ENCODE data around the gene PRXL2A.
A peak's percentile ranks its signal among the peaks of the same experiment; 100 is the strongest.

PRXL2A gene

DNA sequence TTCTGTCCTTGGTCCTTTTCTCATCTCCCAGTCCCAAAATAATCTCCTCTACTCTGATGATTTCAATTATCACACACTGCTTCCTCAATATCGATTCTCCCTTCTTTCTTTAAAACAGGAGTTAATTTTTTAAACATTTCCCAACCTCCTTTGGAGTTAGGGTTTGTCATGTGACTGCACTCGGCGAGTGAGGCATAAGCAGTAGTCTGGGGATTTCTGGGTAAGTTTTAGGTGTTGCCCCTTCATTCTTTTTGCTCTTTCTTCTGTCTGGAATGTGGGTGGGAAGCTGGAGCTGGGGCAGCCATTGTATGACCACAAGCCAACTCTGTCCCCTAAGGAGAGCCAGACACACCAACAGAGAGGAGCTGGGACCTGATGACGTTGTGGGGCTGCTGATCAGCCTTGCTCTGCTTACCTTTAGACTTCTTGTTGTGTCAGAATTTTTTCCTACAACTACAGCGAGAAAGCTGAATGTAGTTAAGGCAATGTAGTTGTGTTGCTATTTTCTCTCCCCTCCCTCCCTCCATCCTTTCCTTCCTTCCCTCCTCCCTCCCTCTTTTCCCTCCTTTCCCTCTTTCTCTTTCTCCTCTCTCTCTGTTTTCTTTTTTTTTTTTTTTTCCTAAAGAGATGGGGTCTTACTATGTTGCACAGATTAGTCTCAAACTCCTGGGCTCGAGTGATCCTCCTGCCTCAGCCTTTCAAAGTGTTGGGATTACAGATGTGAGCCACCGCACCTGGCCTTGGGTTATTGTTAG lies 39.3 kb downstream of the PRXL2A start:
- DNase-seq, result no peak

DNA sequence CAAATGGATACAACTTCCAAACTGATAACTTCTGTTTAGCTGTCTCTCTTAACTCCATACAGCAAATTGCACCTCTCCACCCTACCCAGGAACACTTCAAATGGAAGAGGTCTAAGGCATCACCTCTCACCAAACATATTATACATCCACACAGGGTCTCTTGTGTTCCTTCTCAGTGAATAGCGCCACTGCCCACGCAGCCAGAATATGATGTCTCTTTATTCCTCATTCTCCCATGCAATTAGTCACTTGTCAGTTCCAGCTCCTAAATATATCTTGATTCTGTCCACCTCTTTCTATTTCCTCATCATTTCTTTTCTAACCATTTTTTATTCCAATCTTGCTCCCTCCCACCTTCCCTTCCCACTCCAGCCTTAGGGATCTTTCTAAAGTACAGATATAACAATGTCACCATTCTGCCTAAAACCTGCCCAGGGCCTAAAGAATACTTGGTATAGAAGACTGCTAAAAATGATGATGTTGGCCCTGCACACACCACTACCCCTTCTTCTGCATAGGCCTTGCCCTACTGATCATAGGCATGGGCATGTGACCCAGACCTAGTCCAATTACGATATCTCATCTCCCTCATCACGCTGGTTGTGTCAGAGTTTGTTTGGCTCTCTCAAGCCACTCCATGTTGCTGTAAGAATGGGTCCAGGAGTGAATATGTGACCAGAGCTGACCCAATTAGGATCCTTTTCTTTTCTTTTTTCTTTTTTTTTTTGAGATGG lies 40.0 kb downstream of the PRXL2A start:
- no peak for DNase-seq

DNA sequence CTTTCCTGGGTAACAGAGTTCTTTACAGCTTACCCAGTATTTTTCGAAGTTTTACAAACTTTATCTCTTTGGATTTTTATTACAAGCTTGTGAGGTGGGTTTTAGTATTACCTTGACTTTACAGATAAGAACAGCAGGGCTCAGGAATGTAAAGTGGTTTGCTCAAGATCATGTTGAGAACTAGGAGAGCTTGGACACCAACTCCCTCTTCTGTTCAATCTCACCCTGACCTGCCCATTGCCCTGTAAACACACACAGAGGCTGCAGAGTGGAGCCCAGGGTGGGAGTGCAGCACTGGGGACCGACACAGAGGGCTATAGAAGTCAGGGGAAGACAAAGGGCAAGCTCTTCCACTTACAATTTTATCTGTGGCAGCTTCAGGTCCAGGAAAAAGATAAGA lies 41.2 kb downstream of the PRXL2A start:
- DNase-seq, result no peak

DNA sequence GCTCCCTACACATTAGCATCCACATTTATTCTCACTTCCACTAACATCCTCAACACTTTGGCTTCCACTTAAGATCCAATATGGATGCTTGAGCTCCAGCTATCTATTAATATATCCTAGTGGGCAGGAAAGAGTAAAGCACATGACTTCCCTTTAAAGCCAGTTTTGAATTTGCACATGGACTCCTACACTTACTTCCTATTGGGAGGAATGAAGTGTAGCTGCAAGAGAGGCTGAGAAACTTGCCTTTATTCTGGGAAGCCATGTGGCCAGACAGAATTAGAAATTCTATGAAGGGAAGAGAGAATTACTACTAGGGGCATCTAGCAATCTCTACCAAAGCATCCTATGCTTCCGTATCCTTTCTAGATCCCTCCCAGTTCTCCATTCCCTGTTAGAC lies 42.8 kb downstream of the PRXL2A start:
- DNase-seq, result no peak

DNA sequence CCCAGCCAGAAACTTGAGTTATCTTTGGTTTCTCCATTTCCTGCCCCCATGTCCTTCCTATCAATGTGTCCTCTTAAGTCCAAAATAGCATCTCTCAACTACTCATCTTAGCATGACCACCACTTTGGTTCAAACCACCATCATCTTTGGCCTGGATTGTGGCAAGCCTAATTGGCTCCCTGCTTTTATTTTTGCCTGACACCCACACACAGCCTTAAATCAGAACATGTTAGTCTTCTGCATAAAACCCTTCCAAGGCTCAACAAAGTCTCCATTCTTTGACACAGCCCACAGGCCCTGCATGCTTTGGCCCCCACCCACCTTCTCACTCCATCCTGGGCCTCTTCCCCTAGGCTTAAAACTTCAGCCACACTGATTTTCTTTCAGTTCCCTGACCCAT lies 43.7 kb downstream of the PRXL2A start:
- DNase-seq, result no peak

DNA sequence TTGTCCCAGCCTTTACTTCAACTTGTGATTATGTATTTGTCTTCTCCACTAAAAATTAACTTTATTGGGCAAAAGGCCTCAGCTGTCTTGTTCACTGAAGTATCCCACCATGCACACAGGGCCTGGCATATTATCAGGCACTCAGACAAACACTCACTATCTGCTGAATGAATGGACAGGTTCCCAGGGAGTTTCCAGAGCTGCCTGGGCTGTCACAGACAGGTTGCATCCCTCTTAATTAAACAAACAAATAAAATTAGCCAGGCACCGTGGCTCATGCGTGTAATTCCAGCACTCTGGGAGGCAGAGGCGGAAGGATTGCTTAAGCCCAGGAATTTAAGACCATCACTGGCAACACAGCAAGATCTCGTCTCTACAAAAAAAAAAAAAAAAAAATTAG lies 44.3 kb downstream of the PRXL2A start:
- no peak for DNase-seq

DNA sequence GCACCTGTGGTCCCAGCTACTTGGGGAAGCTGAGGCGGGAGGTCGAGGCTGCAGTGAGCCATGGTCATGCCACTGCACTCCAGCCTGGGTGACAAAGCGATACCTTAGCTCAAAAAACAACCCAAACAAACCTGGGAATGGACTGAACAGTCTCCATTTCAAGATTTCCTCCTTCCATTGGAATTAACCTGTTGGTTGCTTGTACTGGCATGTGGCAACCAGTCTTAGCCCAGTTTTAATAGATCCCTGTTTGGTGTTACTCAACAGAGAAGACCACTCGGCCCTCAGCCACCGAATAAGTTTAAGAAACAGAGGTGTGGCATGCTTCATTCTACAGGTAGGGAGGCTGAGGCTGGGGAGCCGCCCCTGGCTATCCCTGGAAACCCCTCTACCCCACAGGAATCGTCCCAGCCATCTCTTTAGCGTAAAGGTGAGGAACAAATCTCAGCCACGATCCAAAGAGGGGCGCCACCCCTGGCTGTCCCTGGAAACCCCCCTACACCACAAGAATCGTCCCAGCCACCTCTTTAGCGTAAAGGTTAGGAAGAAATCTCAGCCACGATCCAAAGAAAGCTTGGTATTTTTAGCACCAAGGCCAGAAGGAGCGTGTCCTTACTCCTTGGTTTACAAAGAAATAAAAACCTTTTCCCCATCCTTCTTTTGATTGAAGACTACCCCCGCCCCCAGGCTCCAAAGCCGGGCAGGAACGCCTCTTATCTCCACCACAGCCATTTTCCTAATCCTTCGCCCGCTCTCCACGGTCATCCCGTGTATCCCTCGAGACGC lies 44.9 kb downstream of the PRXL2A start:
- DNase-seq, result no peak

DNA sequence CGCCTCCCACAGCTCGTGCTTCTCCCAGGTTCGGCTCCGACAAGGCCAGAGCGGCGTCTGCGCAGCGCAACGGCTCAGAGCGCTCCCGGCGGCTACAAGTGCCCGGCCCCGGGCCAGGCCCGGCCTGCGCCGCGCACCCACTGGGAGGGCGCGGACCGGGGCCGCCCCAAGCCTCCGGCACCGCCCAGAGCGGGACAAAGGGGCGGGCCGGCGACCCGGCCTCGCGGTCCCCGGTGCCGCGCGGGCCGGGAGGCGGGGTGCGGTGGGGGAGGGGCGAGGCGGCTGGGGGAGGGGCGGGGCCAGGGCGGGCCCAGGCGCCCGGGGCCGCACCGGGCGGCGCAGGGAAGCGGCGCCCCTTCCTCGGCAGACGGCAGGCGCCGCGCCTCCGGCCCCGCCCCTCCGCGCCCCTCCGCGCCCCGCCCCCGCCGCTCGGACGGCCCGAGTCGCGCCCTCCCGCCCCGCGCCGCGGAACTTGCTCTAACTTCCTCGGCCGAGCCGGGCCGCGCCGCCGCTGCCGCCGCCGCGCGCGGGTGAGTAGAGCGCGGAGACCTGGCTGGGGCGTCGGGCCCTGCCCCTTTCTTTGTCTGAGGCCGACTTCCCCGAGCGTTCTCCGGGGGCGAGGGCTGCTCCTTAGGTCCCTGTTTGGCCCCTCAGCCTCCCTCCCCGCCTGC lies 45.6 kb downstream of the PRXL2A start, which contains the start of gene TSPAN14:
TSS of gene TSPAN14 (plus strand) at position 469 of the 671 bp plus-strand sequence. CDS start 34,924 bp downstream, outside the sequence.
- DNase-seq, result peak; percentile 74 to 81

DNA sequence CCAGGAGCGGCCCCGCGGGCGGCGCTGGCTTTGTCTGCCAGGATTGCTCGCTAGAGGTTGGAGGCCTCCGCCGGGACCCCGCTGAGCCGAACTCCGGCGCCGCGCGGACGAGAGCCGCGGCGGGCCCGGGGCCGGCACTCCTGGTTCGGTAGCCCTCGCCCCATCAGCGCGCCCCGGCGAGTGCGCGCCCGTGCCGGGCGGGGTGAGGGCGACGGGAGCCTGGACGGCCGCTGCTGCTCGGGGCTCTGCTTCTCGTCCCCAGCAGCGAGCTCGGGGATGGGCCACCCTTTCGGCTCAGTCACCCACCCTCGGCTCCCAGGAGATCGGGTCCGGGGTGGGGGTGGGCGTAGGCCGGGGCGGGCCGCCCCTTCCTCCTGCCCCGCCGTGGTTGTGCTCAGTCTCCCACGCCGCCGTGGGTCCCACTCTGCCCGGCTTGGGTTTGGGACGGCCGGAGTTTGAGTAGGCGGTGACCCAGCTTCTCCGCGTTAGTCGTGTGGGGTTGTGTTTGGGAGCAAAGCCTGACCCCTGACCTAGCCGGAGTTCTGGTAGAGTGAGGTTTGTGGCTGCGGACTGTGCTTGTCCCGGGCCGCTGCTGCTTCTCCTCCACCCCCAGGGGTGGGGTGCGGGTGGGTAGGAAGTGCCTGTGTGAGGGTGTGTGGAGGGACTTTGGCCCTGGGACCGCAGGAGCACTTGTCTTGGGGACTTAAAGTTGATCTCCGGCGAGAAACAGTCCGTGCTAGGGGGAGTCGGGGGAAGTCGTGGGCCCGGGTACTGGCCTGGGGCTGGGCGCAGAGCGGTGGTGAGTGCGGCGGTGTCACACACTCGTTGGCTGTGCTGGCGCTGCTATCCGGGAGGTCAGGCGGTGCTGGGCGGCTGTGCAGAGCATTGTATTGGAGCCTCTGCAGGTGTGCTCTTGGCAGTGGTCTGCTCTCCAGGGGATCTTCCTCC lies 46.4 kb downstream of the PRXL2A start:
- no peak for DNase-seq

DNA sequence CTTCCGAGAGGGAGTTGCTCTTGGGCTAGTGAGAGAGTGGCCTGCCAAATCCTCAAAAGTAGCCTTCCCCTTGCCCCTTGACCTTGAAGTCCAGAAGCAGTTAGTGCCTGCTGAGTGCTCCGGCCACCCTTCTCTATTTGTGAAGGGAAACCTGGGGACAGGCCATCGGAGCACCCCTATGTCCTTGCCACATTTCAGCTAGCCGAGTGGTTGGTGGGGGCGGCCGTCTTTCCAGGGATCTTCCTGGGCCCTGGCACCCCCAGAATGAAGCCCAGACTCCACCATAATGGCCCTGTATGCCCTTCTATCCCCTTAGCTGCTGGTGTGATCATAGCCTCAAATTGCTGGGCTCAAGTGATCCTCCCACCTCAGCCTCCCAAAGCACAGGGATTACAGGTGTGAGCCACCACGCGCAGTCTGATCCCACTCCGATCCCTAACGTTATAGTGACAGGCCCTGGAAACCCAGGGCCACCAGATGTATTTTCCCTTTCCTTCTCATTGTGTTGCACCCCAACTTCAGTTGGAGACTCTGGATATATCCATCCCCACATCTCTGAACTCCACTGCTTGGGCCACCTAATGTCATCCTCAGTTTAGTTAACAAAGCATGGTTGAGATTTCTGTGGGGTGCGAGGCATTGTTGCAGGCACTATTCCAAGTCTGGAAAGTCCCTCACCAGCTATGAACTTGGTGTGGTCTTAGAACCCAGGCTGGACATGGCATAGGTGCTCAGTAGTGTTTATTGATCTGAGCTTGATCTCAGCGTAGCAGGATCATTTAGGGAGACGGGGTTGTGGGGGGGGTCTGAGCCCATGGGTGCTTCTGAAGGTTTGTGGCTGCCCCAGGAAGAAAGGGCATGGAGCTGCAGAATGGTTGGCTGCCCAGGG lies 47.4 kb downstream of the PRXL2A start:
- DNase-seq, result no peak

DNA sequence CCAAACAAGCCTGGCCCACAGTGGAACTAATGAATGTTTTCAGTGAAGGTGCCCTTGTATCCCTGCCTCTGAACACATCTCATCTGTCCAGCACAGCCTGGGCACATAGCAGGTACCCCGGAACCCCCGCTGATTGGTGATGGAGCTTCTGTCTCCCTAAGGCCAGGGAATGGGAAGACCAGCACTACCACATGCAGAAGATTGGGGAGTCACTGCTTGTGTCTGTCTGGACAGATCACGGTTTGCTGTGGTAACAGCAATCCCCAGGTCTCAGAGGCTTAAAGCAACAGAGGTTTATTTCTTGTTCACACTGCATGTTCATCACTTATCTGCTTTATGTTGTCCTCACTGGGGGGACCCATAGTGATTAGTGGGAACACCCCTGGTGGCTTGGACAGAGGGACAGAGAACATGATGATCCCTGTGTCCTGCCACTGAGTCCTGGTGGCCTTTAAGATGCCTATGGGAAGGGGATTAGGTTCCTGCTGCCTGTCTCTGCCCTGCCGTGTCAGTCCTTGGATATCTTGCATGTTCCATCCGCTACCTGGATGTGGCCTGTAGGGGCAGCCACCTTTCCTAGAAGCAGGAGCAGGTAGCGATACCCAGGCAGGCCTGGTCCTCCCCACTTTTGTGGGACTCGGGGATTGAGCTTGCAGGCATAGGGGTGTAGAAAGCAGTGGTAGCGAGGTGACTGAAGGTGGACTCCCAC lies 49.4 kb downstream of the PRXL2A start:
- DNase-seq, result no peak

DNA sequence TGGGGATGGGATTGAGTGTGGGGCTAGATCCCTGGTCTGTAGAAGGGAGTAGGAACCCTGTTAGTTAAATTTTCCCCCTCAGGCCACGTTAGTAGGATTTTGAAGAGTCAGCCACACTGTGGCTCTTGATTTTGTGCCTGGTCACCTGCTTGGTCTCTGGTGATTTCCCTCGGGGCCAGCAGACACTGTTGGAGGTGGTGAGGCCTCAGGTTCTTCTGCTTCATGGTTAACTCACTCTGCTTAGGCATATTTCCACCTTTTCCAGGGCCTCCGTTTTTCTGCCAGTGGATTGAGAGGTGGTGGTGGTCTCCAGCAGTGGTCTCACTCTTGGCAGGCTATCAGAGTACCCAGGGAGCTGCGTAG lies 49.9 kb downstream of the PRXL2A start:
- DNase-seq, result no peak

DNA sequence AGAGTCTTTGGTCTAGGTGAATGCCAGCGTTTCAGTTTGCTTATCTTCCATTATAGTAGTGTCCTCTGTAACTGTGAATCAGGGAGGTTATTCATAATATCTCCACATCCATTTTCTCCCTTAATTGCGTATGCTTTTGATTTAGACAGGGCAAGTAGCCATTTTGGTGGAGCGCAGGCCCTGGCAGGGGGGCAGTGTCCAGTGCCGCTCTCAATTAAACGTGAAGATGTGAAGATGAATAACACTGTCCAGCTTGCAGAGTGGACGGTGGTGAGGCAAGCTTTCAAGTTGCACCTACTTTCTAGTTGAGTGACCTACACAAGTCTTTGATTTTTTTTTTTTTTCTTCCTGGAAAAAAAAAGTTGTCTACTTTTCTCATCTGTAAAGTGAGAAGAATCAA lies 50.3 kb downstream of the PRXL2A start:
- DNase-seq, result no peak

DNA sequence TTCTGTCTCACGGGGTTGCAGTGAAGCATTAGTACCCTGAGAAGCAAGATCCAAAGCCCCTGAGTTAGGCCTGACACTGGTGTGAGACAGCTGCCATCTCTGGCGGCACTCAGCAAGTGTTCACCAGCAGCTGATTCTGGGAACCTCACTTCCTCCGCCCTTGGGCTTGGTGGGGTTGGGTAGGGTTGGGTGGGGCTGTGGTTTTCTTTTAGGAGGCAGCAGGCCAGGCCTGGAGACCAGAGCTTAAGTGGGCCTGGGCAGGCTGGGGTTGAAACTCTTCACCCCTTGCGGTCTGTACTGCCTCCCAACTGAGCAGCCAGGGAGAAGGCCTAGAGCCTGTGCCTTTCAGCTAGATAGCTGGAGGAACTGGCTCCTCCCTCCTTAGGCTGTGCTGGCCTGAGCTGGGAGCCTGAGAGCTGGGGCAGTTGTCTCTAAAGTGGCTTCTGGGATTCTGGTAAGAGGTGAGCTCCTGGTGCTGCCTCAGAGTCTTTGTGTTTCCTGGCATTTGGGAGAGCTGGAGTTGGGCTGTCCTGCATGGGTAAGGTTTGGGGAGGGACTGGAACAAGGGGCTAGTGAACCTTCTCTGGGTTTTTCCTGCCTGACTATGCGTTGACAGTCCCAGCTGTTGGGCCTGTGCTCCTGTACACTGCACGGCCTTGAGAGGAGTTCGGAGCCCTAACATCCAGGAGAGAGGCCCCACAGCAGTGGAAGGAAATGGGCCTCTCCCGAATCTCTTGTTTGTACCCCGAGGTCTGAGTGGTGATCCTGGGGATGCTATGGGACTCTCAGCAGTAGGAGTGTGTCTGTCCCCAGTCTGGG lies 50.9 kb downstream of the PRXL2A start:
- DNase-seq, result peak; percentile 63

DNA sequence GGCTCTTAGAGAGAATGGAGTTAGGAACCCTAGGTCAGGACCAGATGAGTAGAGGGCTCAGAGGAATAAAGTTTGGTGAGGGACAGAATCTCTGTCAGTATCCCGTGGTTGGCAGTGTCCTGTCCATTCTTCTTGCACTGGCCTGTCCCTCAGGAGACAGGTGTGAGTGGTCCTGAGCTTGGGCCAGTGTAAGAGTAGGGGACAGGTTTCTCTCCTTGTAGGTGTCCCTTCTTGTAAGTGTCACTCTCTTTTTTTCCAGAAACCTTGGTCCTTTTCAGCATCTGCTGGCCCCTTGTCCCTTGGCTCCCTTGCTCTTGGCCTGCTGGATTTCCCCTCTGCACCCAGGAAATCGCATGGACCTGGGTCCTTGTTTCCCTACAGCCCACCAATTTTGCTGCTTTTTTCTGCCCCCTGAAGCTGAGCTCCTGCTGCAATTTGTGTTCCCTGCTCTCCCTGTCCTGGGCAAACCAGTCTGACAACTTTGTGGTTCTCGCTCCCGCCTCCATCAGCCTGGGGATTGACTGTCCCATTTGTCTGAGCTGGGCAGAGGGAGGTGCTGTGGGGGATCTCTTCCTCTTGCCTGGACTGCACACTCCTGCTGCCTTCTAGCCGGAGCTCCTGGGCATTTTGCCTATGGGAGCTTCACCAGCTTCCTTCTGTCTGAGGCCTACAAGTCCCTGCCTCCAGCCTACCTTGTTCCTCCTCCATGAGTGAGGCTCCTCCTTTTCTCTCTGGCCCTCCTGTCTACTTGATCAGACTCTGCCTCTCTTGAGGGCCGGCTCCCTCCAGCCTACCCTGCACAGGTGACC lies 52.3 kb downstream of the PRXL2A start:
- no peak for DNase-seq

DNA sequence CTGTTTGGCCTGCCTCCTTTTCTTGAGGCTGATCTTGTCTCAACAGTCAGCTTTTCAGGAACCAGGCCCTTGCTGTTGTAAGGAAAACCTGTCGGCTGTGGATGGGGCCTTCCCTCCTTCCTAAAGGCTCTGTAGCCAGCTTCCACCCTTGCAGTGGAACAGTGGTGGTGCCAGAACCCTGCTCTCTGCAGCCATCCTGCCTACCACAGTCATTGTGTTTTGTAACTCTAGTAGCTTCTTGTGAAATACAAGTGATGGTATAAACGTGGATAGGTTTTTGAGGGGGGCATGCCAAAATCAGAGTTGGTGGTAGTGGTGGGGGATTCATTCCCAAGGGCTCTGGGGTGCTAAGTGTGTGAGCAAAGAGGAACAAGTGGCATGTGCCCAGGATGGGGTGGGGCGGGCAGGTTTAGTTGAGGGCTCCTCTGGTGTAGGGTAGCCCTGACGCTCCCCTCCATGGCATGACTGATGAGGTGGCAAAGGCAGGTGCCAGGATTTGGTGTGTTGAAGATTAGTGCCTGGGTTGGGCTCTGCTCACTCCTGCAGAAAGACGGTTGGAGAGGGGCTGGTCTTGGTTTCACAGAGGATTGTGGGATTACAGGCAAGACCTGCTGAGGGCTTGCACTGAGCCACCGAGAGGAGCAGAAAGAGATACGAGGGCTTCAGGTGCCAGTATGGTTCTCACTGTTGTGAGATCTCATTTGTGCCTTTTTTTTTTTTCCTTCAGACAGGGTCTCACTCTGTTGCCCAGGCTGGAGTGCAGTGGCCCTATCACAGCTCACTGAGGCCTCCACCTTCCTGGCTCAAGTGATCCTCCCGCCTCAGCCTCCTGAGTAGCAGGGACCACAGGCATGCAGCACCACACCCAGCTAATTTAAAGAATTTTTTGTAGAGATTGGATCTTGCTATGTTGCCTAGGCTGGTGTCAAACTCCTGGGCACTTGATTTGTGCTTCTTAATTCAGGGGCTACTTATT lies 53.1 kb downstream of the PRXL2A start:
- no peak for DNase-seq

All from stimulated activated CD4-positive, alpha-beta T cell treated with anti-CD3 and anti-CD28 coated beads, Interleukin-2, amount 100 ng/mL, for 24 hours (primary cell).